ENCODE results near the gene TMBIM1.

TMBIM1 gene

GRCh38 chr2:218228366-218229090 is 63.8 kb downstream of the TMBIM1 start:
- Mint-ChIP-seq H3K9me3 (no peaks in the 10 kb centered on the region), H3K27ac (peak overlapping the region; percentile 90), H3K4me1 (ENCODE audit: low read depth) (peaks cover 70% of the 10 kb centered on the region), H3K27me3 (ENCODE audit: low read depth) (no peaks in the 10 kb centered on the region), H3K4me3 (peak overlapping the region; percentile 76), H3K36me3 (ENCODE audit: low read depth) (peaks cover 88% of the 10 kb centered on the region)
- no peak for DNase-seq (ENCODE audit: low spot score)

DNA sequence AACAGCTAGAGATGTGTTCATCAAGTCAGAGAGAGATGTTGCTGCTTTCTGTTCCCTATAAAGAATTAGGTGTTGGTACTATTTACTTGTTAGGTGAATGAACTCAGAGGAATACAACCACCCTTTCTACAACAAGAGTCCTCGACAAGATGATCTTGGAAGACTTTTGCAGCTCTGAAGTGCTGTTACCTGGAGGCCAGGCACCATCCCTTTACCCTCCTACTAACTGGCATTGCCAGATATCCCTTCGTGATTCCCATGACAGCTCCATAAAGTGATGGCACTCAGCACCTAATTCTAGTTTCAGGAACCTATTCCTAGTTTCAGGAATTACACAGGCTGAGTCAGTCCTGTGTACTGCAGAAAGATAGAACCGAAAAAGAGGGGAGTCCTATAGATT is 65.4 kb downstream of the TMBIM1 start:
- Mint-ChIP-seq H3K27me3 (ENCODE audit: low read depth) (no peaks in the 10 kb centered on the region), H3K4me3 (peak overlapping the region; percentile 61), H3K4me1 (ENCODE audit: low read depth) (peaks cover 76% of the 10 kb centered on the region), H3K36me3 (ENCODE audit: low read depth) (peaks cover 87% of the 10 kb centered on the region), H3K27ac (peak overlapping the region; percentile 80), H3K9me3 (no peaks in the 10 kb centered on the region)
- DNase-seq (ENCODE audit: low spot score), result no peak
